K562 (cell line): ENCODE measurements around the gene SYPL2. TPM values are rescaled to one million over a fixed set of nuclear protein-coding genes. Genes with fewer than 3 reads are reported as not detected.

Source experiments
- BCOR ChIP-seq: fragments of 450-650 bp; IDR thresholded peaks from 2 replicates; pipeline ENCODE4 v1.6.1; 2016
- COPS2 ChIP-seq: fragments of 450-650 bp; conservative IDR thresholded peaks from 2 replicates; pipeline ENCODE4 v1.6.1; 2016; ENCODE audit warnings: mild to moderate bottlenecking, moderate library complexity
- CREB3L1 ChIP-seq: fragments of 450-650 bp; IDR thresholded peaks from 2 replicates; pipeline ENCODE4 v1.6.1; 2014; ENCODE audit warnings: low read depth, mild to moderate bottlenecking, moderate library complexity, borderline replicate concordance
- NFIC ChIP-seq: fragments of 450-650 bp; IDR thresholded peaks from 2 replicates; pipeline ENCODE4 v1.6.1; 2017; ENCODE audit warnings: mild to moderate bottlenecking, inconsistent platforms
- NONO ChIP-seq, 2 experiments: fragments of 200-400 bp in 1 of 2; fragments of 450-650 bp in 1 of 2; formaldehyde crosslinking in 1 of 2; IDR thresholded peaks; 2 replicates each; pipeline ENCODE4 v1.6.1; 2017; ENCODE audit warnings: low read depth in 2 of 2, mild to moderate bottlenecking in 2 of 2, moderate library complexity in 2 of 2, low read length in 1 of 2
- PHTF2 ChIP-seq: fragments of 250-450 bp; sonication (Bioruptor Pico); IDR thresholded peaks from 2 replicates; pipeline ENCODE4 v1.5.0; 2021; ENCODE audit warnings: mild to moderate bottlenecking
- POLR2AphosphoS2 ChIP-seq: IDR thresholded peaks from 2 replicates; pipeline ENCODE4 v1.6.1; 2012; ENCODE audit warnings: low read length, improper control_type of control experiment
- RAD51 ChIP-seq: fragments of 450-650 bp; IDR thresholded peaks from 2 replicates; pipeline ENCODE4 v1.7.1; 2016; ENCODE audit warnings: low read depth, mild to moderate bottlenecking, borderline replicate concordance
- SLC30A9 ChIP-seq: fragments of 250-450 bp; sonication (Bioruptor Pico); IDR thresholded peaks from 2 replicates; pipeline ENCODE4 v1.8.0; 2022; ENCODE audit warnings: mild to moderate bottlenecking, moderate library complexity
- STAT5A ChIP-seq: IDR thresholded peaks from 2 replicates; pipeline ENCODE4 v1.6.1; 2012; ENCODE audit warnings: low read length, inconsistent platforms, borderline replicate concordance
- TBL1XR1 ChIP-seq, 2 experiments: IDR thresholded peaks; 2 replicates each; pipeline ENCODE4 v1.6.1; 2012; ENCODE audit warnings: improper control_type of control experiment in 2 of 2, low read length in 2 of 2, mild to moderate bottlenecking in 1 of 2
- TCFL5 ChIP-seq: fragments of 250-450 bp; sonication (Bioruptor Pico); conservative IDR thresholded peaks from 2 replicates; pipeline ENCODE4 v1.6.1; 2021; ENCODE audit warnings: mild to moderate bottlenecking, moderate library complexity, matching md5 sums
- THRAP3 ChIP-seq: fragments of 450-650 bp; IDR thresholded peaks from 2 replicates; pipeline ENCODE4 v1.6.1; 2016; ENCODE audit warnings: mild to moderate bottlenecking, inconsistent platforms, borderline replicate concordance
- XRCC3 ChIP-seq: fragments of 450-650 bp; IDR thresholded peaks from 2 replicates; pipeline ENCODE4 v1.6.1; 2017; ENCODE audit warnings: mild to moderate bottlenecking, moderate library complexity
- YY1 ChIP-seq, 3 experiments: IDR thresholded peaks; 2 replicates each; pipeline ENCODE4 v1.6.1; 2011; ENCODE audit warnings: low read length in 2 of 3, mild to moderate bottlenecking in 2 of 3, moderate library complexity in 2 of 3, borderline replicate concordance in 1 of 3, control low read depth in 1 of 3, low read depth in 1 of 3; ENCODE audit not compliant: insufficient read depth in 3 of 3, insufficient replicate concordance in 2 of 3, control insufficient read depth in 1 of 3, insufficient read length in 1 of 3; ENCODE audit errors: extremely low read depth in 1 of 3
- ZBTB26 ChIP-seq: fragments of 450-650 bp; formaldehyde crosslinking; IDR thresholded peaks from 2 replicates; pipeline ENCODE4 v1.4.0; 2022; ENCODE audit warnings: missing genetic modification characterization
- ZBTB5 ChIP-seq: fragments of 450-650 bp; IDR thresholded peaks from 2 replicates; pipeline ENCODE4 v1.6.1; 2017; ENCODE audit warnings: antibody characterized with exemption
- ZBTB7A ChIP-seq: IDR thresholded peaks from 2 replicates; pipeline ENCODE4 v1.6.1; 2011; ENCODE audit warnings: low read depth, mild to moderate bottlenecking, low read length, moderate library complexity, borderline replicate concordance; ENCODE audit not compliant: control insufficient read depth
- ZNF140 ChIP-seq: fragments of 250-450 bp; sonication (Bioruptor Pico); IDR thresholded peaks from 2 replicates; pipeline ENCODE4 v1.8.0; 2021; ENCODE audit warnings: moderate library complexity, mild to moderate bottlenecking, inconsistent platforms
- ZNF174 ChIP-seq: fragments of 250-450 bp; sonication (Bioruptor Pico); IDR thresholded peaks from 2 replicates; pipeline ENCODE4 v1.4.0; 2020; ENCODE audit warnings: mild to moderate bottlenecking
- ZNF212 ChIP-seq: fragments of 450-650 bp; formaldehyde crosslinking; IDR thresholded peaks from 2 replicates; pipeline ENCODE4 v1.4.0; 2020; ENCODE audit warnings: mild to moderate bottlenecking
- ZNF398 ChIP-seq: fragments of 250-450 bp; sonication (Bioruptor Pico); IDR thresholded peaks from 2 replicates; pipeline ENCODE4 v1.8.0; 2021; ENCODE audit warnings: moderate library complexity, mild to moderate bottlenecking, inconsistent platforms
- polyA plus RNA-seq, 8 experiments: library from polyadenylated mRNA; depleted of rRNA in 4 of 8; stranded (reverse) in 5 of 8; unstranded in 3 of 8; fragments of >200 nt; fragmentation: Nextera tagmentation in 2 of 8; fragmentation: Illumina TruSeq in 1 of 8; extraction: Ambion mirVana in 2 of 8; extraction: Trizol in 1 of 8; gene quantifications; 2 replicates each; pipeline versions ENCODE4 v1.2.1 to v1.2.3, GENCODE V29; 2011 to 2014; ENCODE audit warnings: inconsistent platforms in 1 of 8, missing spikeins in 1 of 8
- total RNA-seq, 7 experiments: library from RNA; depleted of rRNA in 6 of 7; stranded (reverse); fragments of >200 nt in 6 of 7; fragmentation: Illumina TruSeq in 2 of 7; extraction: Trizol in 2 of 7; gene quantifications; 2 replicates each; pipeline versions ENCODE4 v1.2.1 to v1.2.3, GENCODE V29; 2011 to 2021; ENCODE audit warnings: low replicate concordance in 1 of 7

Gene SYPL2
- total and polyA plus RNA-seq, 9 of the 15 experiments (the other 6 are each of a cell fraction or from before 2014, with no cell fraction given): 0.03 to 0.20 (median 0.07) TPM; not detected in 2

GRCh38 chr1:109493805-109494539 lies 27.6 kb downstream of the SYPL2 start, which contains the start of gene CYB561D1 (continued):
- TF ChIP-seq ZBTB26 (CRISPR knock-in tag): no peak
- TF ChIP-seq SLC30A9 (CRISPR knock-in tag): no peak
- TF ChIP-seq ZNF212 (CRISPR knock-in tag): peak; percentile 78; the same call in 1 of the 2 replicates
- peak in 1 of 2 experiments; percentile 78; a peak in 1 of 4 replicates for TF ChIP-seq NONO (IDR thresholded peaks at IDR 0.05; ENCODE audit: low read depth in 2 of 2, low read length in 1 of 2)
- TF ChIP-seq ZNF140: no peak
- no peak for TF ChIP-seq RAD51
- peak; percentile 89 for TF ChIP-seq CREB3L1
- no peak for TF ChIP-seq ZBTB5
- TF ChIP-seq COPS2: no peak
- peak in 2 of 3 experiments; percentile 42 to 67 for TF ChIP-seq YY1 (IDR thresholded peaks at IDR 0.05; ENCODE audit: borderline replicate concordance in 1 of 3, control insufficient read depth in 1 of 3, extremely low read depth in 1 of 3, insufficient read depth in 3 of 3, insufficient read length in 1 of 3, insufficient replicate concordance in 2 of 3, low read depth in 1 of 3, low read length in 2 of 3)
- peak; percentile 49; the same call in 1 of the 2 replicates for TF ChIP-seq ZBTB7A
- TF ChIP-seq XRCC3: no peak
- TF ChIP-seq STAT5A: peak; percentile 24; the same call in 1 of the 2 replicates
- TF ChIP-seq POLR2AphosphoS2: no peak
- no peak for TF ChIP-seq TCFL5
- TF ChIP-seq ZNF398 (CRISPR knock-in tag): no peak
- no peak for TF ChIP-seq PHTF2 (CRISPR knock-in tag)
- no peak for TF ChIP-seq TBL1XR1 (IDR thresholded peaks at IDR 0.05; ENCODE audit: low read length in 2 of 2)
- peak; percentile 57; the same call in 1 of the 2 replicates for TF ChIP-seq BCOR
- TF ChIP-seq ZNF174 (CRISPR knock-in tag): no peak
- TF ChIP-seq NFIC: peak; percentile 74
- no peak for TF ChIP-seq THRAP3
